GM19328 (cell line): ENCODE data around the gene FOXL1.
"Not testable (repeated sequence)": the region's sequence is repeated elsewhere in the genome, so short reads cannot be mapped to it uniquely, and the experiment has no call there.

Experiments
- ATAC-seq: cut with Tn5 transposase; IDR thresholded peaks from one replicate; pipeline ENCODE4 v1.9.1; 2021; ENCODE audit warnings: mild to moderate bottlenecking, moderate library complexity; ENCODE audit not compliant: unreplicated experiment

The FOXL1 gene

DNA sequence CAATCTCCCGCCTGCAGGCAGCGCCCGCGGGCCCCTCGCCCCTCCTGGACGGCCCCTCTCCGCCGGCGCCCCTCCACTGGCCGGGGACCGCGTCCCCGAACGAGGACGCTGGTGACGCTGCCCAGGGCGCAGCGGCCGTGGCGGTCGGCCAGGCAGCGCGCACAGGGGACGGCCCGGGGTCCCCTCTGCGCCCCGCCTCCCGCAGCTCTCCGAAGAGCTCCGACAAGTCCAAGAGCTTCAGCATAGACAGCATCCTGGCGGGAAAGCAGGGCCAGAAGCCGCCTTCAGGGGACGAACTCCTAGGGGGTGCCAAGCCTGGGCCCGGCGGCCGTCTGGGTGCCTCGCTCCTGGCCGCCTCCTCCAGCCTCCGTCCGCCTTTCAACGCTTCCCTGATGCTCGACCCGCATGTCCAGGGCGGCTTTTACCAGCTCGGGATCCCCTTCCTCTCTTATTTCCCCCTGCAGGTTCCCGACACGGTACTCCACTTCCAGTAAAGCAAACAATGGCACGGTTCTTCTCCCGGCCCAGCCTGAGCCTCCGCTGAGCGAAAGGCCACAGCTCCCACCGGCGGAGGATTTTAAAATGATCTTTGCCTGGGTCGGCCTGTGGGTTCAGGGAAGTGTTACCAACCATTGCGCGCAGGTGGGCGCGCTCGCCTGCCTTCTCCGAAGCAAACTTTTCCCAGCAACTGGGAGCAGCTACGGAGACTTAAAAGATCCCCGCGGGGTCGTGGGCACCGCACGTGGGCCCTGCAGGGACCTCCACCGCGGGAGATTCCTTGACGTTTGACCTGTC lies 1.1 kb downstream of the FOXL1 start:
- ATAC-seq: no peak

DNA sequence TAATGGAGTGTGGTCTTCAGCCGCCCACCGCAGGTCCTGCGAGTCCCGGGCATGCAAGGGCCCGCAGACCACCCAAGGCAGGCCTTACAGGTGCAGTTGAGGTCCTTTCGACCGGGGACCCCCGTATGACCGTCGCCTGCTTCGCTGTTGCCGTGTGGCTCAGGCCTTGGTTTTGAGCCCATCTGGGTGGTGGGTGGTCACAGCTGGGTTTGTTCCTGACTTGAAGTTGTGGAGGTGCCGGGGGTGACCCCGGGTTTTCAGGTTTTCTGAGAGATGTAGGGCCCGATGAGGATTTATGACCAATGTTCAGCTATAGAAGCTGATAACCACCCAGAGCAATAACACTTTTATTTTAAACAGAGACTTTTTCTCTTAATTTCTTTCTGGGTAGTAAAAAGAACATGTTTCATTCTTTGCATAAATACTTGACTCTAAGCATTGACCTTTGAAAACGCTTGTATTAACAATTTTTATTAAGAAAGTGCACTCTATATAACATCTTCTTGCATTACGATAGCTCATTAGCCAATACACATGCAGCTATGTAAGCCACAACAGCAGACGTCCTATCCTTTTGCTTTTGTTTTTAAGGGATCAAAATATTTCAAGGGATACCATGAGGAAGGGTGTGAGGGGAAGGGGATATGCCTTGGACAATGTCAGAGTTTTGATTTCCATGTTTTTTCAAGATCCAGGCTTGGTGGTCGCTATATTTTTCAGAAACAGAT lies 1.9 kb downstream of the FOXL1 start:
- no peak for ATAC-seq

DNA sequence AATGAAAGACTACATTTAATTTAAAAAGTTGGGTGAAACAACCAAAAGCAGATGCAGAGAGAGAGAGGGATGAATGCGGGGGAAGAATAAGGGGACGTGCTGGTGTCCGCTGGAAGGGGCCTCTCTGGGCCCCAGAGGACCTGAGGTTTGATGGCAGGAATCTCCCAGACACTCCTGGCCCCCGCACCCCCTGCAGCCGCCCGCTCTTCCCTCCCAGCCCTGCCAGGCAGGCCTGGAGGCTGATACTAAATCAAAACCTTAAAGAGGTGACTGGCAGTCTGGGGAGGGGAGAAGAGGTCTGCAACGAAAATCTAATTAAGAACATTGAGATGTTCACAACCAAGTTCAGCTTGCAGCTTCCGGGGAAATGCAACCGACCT lies 2.4 kb downstream of the FOXL1 start:
- no peak for ATAC-seq

DNA sequence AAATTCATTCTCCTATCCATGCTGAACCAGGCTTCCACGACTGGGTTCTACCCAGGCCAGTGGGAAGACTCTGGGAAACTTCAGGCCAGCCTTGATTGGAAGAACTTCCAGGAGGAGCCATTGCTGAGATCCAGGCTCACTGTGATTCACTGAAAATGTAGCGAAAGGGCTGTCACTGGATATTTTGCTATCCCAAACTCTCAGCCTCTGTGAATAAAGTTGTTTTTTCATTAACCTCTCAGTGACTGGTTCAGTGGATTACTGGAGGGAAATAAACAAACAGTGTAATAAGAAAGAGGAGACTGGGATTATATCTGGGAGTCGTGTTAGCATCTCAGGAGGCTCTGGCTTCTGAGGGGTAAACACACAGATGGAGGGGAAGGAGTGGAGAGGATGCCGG lies 3.1 kb downstream of the FOXL1 start:
- no peak for ATAC-seq

DNA sequence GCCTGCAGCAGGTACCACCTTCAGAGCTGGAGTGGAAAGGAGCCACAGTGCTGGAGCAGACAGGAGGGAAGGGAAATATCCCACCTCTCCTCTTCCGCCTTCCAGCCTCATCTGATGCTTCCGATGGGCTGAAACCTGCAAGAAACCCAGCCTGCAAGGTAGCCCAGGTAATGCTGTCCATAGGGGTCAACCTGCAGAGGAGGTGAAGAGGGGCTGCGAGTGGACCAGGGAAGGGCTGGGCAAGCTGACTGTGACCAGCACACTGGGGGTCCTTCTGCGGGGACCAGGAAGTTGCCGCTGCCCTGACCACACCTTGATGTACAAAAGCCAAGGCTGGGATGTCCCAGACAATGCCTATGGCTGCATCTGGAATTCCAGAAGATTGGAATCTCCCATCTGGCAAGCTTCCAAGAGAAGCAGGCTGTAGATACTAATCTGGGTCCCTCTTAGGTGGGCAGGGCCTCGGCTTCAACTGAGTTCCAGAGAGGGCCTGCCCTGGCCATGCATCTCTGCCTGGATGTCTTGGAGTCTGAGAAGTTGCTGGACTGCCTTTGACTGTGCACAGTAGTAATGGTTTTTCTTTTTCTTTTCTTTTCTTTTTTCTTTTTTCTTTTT lies 5.8 kb downstream of the FOXL1 start:
- ATAC-seq: no peak

DNA sequence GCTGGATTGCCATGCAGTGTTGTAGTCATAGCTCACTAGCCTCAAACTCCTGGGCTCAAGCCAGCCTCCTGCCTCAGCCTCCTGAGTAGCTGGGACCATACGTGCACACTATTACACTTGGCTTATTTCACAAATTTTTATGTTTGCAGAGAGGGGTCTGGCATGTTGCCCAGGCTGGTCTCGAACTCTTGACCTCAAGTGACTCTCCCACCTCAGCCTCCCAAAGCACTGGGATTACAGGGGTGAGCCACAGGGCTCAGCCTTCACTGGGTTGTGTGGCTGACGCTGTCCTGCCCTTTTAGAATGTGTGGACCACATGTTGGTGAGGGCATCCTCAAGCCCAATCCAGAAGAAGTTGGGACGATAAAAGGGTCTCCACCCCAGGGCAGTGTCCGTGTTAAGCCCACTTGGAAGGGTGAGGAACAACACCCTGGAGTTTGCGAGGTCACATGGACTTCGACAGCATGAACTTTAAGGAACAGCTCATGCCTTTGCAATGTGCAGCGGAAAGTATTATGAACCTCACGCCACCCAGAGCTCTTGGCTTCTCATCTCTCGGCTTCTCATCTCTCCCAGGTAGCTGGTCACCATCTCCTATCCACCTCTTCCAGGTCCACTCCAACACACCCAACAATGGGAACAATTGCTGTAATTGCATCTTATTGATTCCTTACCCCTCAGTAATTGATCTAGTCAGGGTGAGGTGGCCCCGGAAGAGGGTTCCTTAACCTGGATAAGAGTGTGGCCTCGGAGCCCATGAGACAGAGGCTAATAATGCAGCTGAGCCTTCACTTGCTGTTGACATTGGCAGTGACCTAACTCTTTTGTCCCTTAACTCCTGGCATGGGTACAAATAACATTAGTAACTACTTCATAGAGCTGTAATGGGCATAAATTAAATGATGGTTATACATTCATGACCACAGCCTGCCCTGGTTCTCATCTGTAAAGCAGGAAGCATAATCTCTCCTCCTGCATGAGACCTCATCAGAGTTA lies 6.7 kb downstream of the FOXL1 start:
- ATAC-seq: no peak

DNA sequence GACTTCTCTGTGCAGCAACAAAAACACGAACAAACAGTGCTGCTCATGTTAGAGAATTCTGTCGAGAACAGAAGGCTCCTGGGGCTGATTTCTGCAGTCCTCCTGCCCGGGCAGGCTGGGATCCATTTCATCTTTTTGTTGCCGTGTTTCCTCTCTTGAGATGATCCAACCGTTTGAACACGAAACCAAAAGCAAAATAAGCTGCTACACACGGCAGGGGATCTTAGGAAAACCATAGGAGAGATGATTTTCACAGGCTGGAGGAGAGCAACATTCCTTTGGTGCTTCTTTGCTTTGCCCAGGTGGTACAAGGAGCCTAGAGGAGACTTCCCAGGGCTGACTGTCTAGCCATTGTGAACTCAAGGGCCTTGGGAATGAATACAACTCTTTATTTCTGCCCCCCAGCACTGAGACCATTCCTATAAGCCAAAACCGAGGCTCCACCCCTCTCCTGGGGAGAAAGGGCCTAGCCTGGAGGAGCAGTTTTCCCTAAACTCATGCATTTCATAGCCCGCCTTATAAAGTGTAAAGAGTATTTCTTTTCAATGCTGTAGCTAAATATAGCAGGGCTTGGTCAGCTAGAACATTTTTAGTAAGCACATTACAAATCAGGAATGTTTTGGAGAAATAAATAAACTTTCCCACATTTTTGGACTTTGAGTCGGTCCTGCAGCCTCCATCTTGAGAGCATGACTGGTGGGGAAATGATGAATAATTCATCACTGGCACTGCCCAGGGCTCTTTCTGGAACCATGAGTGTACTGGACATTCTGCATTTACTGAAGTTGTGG lies 7.7 kb downstream of the FOXL1 start:
- ATAC-seq: no peak

DNA sequence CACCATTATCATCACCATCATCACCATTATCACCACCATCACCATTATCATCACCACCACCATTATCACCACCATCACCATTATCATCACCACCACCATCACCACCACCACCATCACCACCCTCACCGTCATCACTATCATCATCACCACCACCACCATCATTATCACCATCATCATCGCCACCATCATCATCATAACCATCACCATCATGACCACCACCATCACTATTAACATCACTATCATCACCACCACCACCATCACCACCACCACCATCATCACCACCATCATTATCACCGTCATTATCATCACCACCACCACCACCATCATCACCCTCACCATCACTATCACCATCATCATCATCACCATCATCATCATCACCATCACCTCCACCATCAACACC lies 9.1 kb downstream of the FOXL1 start:
- ATAC-seq: no peak

DNA sequence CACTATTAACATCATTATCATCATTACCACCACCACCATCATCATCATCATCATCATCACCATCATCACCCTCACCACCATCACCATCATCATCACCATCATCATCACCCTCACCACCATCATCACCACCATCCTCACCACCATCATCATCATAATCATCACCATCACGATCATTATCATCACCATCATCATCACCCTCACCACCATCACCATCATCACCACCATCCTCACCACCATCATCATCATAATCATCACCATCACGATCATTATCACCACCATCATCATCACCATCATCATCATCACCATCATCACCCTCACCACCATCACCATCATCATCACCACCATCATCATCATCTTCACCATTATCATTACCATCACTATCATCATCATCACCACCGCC lies 9.6 kb downstream of the FOXL1 start:
- ATAC-seq: not testable (repeated sequence)

DNA sequence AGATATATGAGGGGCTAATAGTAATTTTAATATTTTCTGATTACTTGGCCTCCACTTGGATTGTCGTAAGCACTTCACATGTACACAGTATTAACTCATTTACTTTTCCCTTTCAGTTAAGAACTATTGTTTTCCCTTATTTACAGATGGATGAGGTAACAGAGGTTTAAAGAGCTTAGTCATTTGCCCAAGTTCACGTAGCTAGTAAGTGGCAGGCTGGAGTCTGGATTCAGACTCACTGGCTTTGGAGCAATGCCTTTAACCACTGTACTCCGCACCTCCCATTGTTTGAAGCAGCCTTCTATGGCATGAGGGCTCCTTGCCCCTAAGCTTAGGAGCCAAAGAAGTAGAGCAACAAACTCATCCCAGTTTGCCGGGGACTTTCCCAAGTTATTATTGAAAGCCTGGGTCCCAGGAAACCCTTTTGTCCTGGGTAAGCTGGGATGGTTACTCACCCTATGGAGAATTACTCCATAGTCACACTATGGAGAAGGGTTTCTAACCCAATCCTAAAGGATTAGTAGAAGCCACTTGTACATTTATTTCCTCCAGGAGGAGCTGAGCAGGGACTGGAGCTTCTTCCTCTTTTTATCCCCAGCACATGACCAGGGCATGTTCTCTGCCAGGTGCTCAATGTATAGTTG lies 12.3 kb downstream of the FOXL1 start:
- ATAC-seq: no peak

DNA sequence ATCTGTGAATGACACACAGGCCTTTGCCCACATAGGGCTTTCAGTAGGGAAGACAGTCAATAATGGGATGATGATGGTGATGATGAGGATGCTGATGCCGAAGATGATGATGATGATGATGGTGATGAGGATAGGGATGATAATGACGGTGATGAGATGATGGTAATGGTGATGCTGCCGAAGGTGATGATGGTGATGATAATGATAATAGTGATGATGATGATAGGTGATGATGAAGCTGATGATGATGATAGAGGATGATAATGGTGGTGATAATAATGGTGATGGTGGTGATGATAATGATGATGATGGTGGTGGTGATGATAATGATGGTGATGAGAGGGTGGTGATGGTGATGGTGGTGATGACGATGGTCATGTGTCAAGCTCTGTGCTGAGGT lies 12.9 kb downstream of the FOXL1 start:
- ATAC-seq: no peak

DNA sequence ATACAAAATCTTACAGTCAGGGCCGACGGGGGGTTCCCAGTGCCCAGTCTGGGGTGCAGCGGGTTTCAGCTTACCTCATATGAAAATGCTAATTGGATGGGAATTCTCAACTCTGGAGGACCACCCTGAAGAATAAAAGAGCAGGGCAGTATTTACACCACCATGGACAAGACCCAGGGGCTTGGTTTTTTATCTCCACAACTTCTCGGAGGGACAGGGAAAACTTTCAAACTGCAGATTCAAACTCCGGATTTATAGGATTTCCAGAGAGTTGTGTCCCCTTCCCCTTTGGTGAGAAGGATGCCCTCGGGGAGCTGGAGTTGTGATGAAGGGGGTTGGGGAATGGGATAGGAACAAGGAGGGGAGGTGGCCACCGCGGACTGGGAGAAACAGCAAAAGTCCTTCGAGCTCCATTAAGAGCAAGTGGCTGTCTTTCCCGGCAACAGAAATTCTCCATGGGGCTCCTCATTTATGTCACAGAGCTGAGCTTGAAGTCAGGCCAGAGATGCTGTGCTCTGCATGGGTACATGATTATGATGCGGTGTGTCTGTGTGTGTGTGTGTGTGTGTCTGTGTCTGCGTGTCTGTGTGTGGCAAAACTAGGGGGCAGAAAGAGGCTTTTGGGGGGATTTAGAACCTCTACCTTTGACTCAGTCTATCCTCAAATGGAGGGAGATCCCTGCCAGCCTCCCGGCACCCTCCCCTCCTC lies 15.7 kb downstream of the FOXL1 start:
- no peak for ATAC-seq

DNA sequence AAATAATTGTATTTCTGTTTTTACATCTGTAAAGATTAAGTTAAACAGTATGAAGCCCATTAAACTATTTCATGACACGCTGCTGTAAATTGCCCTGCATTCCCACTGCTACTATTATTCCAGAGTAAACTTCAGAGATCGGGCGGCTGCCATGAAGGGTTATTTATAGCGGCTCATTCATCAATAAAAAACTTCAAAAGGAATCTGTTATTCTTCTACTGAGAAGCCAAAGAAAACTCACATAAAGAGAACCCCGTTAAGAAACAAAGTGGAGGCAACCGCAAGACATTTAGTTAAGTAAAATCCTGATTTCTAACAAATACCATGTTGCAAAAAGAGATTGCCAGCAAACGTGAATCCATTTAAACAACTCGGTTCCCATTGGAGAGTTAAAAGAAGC lies 16.4 kb downstream of the FOXL1 start:
- ATAC-seq: no peak

DNA sequence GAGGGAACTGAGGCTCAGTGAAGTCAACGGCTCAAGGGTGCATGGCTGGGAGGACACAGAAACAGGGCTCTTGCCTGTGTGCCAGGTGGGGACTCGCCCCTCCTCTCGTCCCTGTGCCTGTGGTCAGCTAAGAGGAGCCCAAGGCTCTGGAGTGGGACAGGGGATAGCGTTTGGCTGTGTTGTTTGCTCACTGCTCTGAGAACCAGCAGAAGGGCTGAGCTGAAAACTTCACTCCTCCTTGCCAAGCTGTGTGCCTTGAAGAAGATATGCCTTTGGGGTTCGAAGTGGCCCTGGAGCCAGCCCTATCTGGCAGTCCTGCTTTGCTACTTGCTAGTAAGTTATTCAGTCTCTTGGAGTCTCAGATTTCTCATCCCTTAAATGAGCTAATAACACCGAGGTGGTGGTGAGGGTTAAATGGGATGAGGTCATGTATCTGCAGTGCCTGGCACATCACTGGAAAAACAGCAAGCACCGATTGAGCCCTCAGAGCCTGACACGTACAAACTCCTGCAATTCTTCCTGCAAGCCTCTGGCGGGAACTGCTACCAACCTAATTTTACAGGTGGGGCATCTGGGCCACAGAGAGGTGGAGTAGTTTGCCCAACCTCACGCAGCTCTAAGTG lies 17.7 kb downstream of the FOXL1 start:
- no peak for ATAC-seq

DNA sequence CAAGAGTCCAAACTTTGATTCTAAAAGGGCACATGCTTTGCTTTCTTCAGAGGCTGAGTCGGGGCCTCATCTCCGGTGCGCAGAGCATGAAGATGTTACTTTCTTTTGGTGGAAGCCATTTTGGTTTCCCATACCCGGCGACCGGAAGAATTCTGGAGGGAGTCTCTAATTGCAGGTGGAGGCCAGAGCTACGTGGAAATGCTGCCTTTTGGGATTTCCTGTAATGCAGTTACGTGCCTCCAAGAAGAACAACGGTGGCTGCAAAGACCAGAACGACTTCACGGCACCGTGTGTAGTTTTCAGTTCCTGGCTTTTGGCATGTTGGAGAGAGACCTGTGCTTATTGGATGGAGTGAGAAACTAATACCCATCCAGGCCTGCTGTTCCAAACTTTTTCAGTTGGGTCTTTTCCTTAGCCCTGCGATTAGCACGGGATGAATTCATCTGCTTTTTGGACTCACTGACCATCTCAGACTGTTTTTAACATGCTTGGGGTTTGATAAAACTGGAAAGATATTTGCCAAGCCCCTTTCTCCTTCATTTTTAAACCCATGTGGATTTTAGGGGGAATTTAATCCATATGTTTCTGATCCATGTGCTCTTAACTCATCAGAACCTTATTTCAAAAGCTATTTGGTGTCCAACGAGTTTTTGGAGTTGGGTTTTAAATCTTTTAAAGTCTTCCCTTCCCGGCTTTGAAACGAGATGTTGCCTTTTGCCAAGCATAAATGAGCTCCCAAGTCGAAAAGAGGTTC lies 19.0 kb downstream of the FOXL1 start:
- ATAC-seq: no peak

DNA sequence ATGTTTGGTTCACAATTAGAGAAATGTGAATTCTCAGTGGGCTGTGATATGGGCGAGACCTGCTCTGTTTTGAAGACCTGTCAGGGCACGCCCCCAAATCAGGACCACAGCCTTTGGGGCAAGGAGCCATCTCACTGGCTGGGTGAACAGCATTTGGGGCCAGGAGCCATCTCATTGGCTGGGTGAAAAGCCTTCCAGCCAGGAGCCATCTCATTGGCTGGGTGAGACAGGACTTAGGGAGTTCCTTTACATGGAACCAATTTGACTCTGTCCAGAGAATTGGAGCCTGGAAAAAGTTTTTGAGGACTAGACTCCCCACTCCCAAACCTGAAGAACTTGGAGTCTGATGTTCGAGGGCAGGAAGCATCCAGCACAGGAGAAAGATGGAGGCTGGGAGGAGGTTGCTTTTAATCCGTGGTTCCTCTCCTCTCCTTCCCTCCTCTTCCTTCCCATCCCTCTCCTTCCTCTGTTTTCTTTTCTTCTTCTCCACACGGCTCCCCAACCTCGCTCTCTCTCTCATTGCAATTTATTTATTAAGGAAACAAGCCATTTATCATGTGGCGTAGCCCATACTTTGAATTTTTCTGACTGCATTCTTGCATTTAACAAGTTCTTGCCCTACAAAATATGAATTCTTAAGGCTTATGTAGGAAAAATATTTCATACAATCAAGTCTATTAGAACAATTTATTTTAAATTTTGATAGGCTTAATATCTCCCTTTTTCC lies 19.7 kb downstream of the FOXL1 start:
- ATAC-seq: no peak
